AG04449 (cell line): ENCODE results near the gene FNDC3A.

ENCODE experiments used
- CTCF ChIA-PET: fragments of 350-600 bp; formaldehyde crosslinking; extraction: SDS; loops from one replicate; lab custom pipeline; 2021; ENCODE audit warnings: antibody characterized with exemption; lab: Yijun Ruan, JAX
- POLR2A ChIA-PET: fragments of 400-600, 350-600 bp; formaldehyde crosslinking; extraction: SDS; loops from one replicate; lab custom pipeline; 2020; ENCODE audit warnings: antibody characterized with exemption, inconsistent platforms; lab: Yijun Ruan, JAX
- DNase-seq: peaks from one replicate; pipeline ENCODE4 v3.0.0-alpha.2; 2010; ENCODE audit warnings: low read depth, low spot score
- H3K4me3 ChIP-seq: 2 replicates; pipeline ENCODE4 v1.5.1; 2011; ENCODE audit warnings: low read depth, mild to moderate bottlenecking, control low read depth, low read length
- TF ChIP-seq, protein P1 (sequence below): IDR thresholded peaks from one replicate; pipeline ENCODE4 v1.5.1; 2011; ENCODE audit warnings: mild to moderate bottlenecking, moderate library complexity, low read length, control low read depth, inconsistent platforms; ENCODE audit not compliant: insufficient read depth; ENCODE audit errors: missing control alignments

FNDC3A gene

DNA sequence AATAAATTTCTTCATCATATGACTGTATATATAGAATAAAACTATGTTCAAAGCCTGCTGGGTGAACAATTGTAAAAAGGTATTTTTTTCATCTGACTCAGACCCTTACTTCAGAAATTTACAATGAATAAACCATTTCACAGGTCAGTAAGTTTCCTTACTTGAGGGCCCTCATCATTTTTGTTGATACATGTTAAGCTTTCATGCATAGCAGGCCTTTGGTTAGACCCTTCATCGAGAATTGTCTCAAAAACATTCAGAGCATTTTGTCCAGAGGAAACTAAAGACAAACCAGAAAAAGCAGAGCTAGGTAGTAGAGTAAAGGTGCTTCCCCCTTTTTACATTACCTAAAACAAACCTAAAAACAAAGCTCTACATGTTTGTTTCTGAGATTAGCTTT is 46.2 kb downstream of the FNDC3A start:
- CTCF ChIA-PET: interaction anchor here (1.3 kb wide), 1 partner anchor 25 kb away, joined by 5 read pairs; no protein-coding TSS in a partner anchor
- DNase-seq: no peak
- TF ChIP-seq, protein P1, sequence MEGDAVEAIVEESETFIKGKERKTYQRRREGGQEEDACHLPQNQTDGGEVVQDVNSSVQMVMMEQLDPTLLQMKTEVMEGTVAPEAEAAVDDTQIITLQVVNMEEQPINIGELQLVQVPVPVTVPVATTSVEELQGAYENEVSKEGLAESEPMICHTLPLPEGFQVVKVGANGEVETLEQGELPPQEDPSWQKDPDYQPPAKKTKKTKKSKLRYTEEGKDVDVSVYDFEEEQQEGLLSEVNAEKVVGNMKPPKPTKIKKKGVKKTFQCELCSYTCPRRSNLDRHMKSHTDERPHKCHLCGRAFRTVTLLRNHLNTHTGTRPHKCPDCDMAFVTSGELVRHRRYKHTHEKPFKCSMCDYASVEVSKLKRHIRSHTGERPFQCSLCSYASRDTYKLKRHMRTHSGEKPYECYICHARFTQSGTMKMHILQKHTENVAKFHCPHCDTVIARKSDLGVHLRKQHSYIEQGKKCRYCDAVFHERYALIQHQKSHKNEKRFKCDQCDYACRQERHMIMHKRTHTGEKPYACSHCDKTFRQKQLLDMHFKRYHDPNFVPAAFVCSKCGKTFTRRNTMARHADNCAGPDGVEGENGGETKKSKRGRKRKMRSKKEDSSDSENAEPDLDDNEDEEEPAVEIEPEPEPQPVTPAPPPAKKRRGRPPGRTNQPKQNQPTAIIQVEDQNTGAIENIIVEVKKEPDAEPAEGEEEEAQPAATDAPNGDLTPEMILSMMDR: no peak
- POLR2A ChIA-PET: interaction anchor here (0.5 kb wide), 1 partner anchor 21 kb away, joined by 6 read pairs; no protein-coding TSS in a partner anchor
- H3K4me3 ChIP-seq: no peak overlapping the region

DNA sequence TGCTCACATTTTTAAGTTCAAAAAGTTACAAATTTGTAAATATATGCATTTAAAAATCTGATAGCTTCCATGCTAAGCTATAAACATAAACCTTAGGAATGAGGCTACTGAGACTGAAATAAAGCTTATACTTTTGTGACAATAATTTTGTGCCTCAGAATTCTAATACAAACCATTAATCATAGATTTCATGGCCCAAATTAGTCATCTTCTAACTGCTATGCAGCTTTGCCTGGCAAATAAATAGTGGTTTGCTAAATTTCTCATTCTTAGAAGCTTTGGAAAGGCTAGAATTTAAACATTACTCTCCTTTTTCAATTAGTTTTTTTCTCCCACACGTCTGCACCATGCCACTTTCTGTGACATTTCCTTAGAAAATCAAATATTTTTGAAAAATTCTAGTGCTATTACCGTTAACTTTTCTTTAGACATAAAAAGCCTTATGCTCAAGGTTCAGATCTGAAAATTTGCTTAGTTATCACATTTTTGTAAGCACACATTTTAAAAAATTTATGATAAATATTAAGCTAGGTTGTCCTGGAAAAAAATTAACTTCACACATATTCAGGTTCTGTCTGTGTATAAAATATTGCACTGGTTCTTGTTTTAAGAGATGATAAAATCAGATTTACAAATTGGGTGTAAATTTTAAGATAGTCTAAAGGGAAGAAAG is 46.9 kb downstream of the FNDC3A start:
- no peak overlapping the region for H3K4me3 ChIP-seq
- CTCF ChIA-PET: interaction anchor here (1.3 kb wide), 1 partner anchor 26 kb away, joined by 5 read pairs; no protein-coding TSS in a partner anchor
- TF ChIP-seq, protein P1: no peak
- POLR2A ChIA-PET: interaction anchor here (0.5 kb wide), 1 partner anchor 21 kb away, joined by 6 read pairs; no protein-coding TSS in a partner anchor
- DNase-seq: no peak

DNA sequence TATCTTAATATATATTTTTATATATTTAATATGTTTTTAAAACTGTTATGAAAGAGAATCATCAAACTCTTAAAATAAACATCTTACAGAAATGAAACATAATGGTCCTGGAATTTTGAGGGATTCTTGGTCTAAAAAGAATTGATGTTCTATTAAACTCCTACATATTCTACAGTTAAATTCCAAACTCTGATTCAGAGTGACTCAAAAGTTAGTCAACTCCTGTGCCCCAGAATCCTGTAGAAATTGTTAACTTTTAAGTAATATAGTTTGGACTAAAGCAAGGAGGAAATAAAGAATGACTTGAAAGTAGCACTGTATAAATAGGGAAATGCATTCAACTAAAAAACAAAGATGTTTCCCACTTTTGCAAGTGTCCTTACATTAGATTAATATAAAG is 47.7 kb downstream of the FNDC3A start:
- peak; percentile 42 for DNase-seq
- POLR2A ChIA-PET: no interaction called here
- CTCF ChIA-PET: no interaction called here
- no peak overlapping the region for H3K4me3 ChIP-seq
- TF ChIP-seq, protein P1: no peak

DNA sequence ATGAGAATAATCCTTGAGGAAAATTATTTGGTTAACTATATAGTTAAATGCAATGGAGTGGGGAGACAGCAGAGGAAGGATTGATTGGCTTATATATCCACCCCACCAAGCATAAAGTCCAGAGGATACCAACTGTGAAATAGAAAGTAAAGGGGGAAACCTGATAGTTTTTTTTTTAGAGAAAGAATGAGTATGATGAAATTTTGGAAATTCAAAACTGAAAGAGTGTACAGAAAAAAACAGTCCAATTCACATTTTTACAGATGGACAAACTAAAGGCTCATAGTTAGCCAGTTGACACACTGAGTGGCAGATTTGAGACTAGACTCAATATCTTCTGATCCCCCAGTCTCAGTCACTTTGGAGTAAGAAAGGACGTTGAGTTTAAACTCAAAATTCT is 51.1 kb downstream of the FNDC3A start:
- no peak for DNase-seq
- TF ChIP-seq, protein P1: no peak
- POLR2A ChIA-PET: no interaction called here
- CTCF ChIA-PET: no interaction called here
- H3K4me3 ChIP-seq: no peak overlapping the region

DNA sequence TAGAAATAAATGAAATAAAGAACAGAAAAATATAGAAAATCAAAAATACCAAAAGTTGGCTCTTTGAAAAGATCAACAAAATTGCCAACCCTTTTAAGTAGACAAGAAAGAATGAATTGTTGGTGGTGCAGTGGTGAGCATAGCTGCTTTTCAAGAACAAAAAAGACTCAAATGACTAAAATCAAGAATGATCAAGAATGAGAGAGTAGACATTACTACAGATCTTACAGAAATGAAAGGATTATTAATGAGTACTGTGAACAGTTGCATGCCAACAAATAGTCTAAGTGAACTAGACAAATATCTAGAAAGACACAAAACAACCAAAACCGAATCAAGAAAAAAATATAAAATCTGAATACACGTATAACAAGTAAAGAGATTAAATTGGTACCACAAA is 53.9 kb downstream of the FNDC3A start:
- no peak for DNase-seq
- CTCF ChIA-PET: no interaction called here
- POLR2A ChIA-PET: no interaction called here
- H3K4me3 ChIP-seq: no peak overlapping the region
- TF ChIP-seq, protein P1: no peak

DNA sequence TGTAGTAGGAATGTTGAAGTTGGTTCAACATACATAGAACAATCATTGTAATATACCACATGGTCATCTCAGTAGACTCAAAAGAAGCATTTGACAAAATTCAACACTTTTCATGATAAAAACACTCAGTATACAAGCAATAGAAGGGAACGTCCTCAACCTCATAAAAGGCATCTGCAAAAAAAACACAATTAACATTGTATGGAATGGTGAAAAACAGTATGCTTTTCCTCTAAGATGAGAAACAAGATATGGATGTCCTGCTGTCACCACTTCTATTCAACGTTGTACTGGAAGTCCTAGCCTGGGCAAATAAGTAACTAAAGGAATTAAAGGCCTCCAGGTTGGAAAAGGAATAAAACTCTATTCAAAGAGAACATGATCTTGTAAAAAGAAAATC is 54.5 kb downstream of the FNDC3A start:
- POLR2A ChIA-PET: no interaction called here
- CTCF ChIA-PET: no interaction called here
- TF ChIP-seq, protein P1: no peak

More for the DNA sequence above, 54.5 kb downstream of the FNDC3A start:
- H3K4me3 ChIP-seq: no peak overlapping the region
- DNase-seq: no peak
